SH-SY5Y (cell line): ENCODE data around the gene CSPG4.

ENCODE experiments used
- GATA2 ChIP-seq: IDR thresholded peaks from 2 replicates; pipeline ENCODE4 v1.6.1; 2011; ENCODE audit warnings: mild to moderate bottlenecking, low read depth, low read length
- GATA3 ChIP-seq: IDR thresholded peaks from 2 replicates; pipeline ENCODE4 v1.6.1; 2011; ENCODE audit warnings: low read depth, mild to moderate bottlenecking, low read length, moderate library complexity

- TF ChIP-seq GATA2 (no peak), GATA3 (no peak)
Measured at GRCh38 chr15:75738647-75739325, 26.1 kb upstream of the CSPG4 start.
